Right forelimb (tissue), 1 donor: ENCODE results near the gene NYAP2.

ENCODE experiments used
- DNase-seq: peaks from one replicate; pipeline ENCODE4 v3.0.0-alpha.2; 2018

NYAP2 gene

GRCh38 chr2:225636558-225636957 is 237.0 kb downstream of the NYAP2 start:
- no peak for DNase-seq

GRCh38 chr2:225637259-225637658 is 237.7 kb downstream of the NYAP2 start:
- DNase-seq: no peak

GRCh38 chr2:225640550-225640949 is 241.0 kb downstream of the NYAP2 start:
- DNase-seq: no peak

- no peak for DNase-seq
Measured at GRCh38 chr2:225649274-225649673, 249.8 kb downstream of the NYAP2 start.

- no peak for DNase-seq
Measured at GRCh38 chr2:225650041-225650440, 250.5 kb downstream of the NYAP2 start.

- DNase-seq: peak; percentile 78
Measured at GRCh38 chr2:225660262-225661131, 261.0 kb downstream of the NYAP2 start.

- DNase-seq: no peak
Measured at GRCh38 chr2:225662101-225662500, 262.6 kb downstream of the NYAP2 start.

- DNase-seq: no peak
Measured at GRCh38 chr2:225667445-225667844, 267.9 kb downstream of the NYAP2 start.

GRCh38 chr2:225668606-225669266 is 269.2 kb downstream of the NYAP2 start:
- no peak for DNase-seq

GRCh38 chr2:225670111-225670974 is 270.8 kb downstream of the NYAP2 start:
- DNase-seq: no peak

- no peak for DNase-seq
Measured at GRCh38 chr2:225678792-225679191, 279.3 kb downstream of the NYAP2 start.

- no peak for DNase-seq
Measured at GRCh38 chr2:225683258-225683657, 283.7 kb downstream of the NYAP2 start.

- no peak for DNase-seq
Measured at GRCh38 chr2:225690153-225690552, 290.6 kb downstream of the NYAP2 start.

- no peak for DNase-seq
Measured at GRCh38 chr2:225691711-225692110, 292.2 kb downstream of the NYAP2 start.

GRCh38 chr2:225693259-225693658 is 293.7 kb downstream of the NYAP2 start:
- no peak for DNase-seq

- no peak for DNase-seq
Measured at GRCh38 chr2:225694664-225695063, 295.2 kb downstream of the NYAP2 start.

- DNase-seq: no peak
Measured at GRCh38 chr2:225697936-225698335, 298.4 kb downstream of the NYAP2 start.
